ENCODE measurements around the gene NME1.

GRCh38 chr17:51149163-51149562 lies 4.2 kb upstream of the NME1 start:
- TF ChIP-seq POLR2AphosphoS5 (IDR thresholded peaks at IDR 0.05; ENCODE audit: borderline replicate concordance, low read depth, low read length) (no peak), EZH2 (IDR thresholded peaks at IDR 0.05) (no peak)
